Colon (tissue), 2 donors: Measurements from ENCODE around the gene FAM118B.
"Not testable (repeated sequence)": the region's sequence is repeated elsewhere in the genome, so short reads cannot be mapped to it uniquely, and the experiment has no call there.

Experiments
- FAIRE-seq: peaks from 2 replicates; lab custom pipeline; 2012; peaks lifted over from hg19 to GRCh38; lab: Jason Lieb, UNC
- donor health status: control.
- donor health status: control.

Gene FAM118B

GRCh38 chr11:126277322-126277721 is 65.7 kb downstream of the FAM118B start:
- no peak for FAIRE-seq

DNA sequence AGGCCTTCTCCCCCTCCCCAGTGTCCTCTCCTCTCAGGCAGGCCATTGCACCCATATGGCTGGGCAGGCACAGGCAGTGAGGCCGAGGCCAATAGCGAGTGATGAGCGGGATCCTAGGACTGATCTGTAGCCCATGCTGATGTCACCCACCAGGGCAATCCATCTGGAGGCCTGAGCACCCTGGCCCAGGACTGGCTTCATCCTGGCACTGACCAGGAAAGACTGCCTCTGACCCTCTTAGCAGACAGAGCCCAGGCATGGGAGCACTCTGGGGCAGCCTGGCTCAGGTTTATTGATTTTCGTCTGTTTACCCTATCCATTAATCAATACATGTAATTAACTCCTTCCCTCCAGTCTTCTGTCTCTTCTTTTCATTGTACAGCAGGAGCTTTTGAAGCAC is 66.2 kb downstream of the FAM118B start:
- FAIRE-seq = no peak

DNA sequence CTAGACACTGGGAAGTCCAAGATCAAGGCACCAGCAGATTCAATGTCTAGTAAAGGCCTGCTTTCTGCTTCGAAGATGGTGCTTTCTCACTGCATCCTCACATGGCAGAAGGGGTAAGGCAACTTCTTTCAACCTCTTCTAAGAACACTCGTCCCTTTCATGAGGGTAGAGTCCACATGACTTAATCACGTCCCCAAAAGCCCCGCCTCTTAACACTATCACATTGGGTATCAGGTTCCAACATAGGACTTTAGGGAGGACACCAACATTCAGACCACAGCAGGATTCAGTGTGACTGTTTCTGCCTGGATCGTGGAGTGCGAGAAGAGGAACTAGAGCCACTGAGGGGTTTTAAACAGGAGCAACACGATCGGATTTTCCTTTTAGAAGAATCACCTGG is 67.6 kb downstream of the FAM118B start:
- no peak for FAIRE-seq

DNA sequence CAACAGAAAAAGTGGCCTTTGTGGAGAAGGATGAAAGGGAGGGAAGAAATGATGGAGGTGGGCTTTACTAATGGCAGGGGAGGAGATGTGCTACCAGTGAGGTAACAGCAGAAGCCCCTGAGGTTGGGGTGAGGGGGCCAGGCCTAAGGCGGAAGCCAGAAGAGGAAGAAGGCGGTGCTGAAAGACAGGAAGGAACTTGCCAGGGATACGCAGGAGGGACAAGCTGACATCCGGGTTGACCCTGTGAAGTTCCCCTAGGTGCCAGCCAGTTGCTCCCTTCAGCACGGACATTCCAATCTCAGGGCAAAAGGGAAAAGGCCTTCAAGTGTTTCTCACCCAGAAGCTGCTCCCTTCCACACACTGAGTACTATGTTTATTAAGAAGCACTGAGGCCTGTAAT is 69.0 kb downstream of the FAM118B start:
- FAIRE-seq = no peak

DNA sequence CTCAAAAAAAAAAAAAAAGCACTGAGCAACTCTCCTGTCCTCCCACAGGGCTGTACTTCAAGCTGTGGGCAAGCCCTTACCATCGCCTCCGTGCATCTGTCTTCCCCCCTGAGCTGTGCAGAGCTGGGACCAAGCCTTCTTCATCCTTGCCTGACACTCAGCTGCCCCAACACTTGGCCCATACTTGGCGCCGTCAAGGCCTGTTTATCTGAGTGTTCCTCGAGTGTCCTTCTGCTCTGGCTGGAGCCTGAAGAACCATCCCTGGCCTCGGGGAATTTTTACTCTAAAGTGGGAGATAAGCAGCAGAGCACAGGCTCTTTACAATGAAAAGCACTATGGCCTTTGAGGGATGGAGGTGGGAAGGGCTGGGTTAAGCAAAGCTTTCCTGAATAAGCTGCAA is 69.7 kb downstream of the FAM118B start:
- no peak for FAIRE-seq

DNA sequence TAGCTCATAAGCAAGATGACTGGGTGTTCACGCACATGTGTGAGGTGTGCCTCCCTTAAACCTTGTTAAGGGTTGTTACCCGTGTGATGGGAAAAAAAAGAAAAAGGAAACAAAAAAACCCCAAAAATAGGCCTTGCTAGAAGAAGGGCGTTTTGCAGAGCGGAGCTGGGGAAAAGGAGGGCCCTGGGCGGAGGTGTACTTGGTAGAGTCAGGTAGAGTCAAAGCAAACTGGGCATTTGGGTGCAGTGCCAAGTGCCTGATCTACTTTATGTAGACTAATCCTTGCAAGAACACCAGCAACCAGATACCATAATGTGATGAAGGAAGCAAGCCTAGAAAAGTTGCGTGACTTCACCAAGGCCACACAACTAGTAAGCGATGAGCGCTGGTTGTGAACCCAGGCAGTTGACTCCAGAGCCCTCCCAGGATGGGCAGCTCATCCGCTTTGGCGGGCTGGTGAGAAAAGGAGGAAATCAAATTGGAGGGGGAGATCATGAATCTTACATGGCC is 70.1 kb downstream of the FAM118B start:
- no peak for FAIRE-seq

GRCh38 chr11:126282361-126282735 is 70.8 kb downstream of the FAM118B start:
- no peak for FAIRE-seq

DNA sequence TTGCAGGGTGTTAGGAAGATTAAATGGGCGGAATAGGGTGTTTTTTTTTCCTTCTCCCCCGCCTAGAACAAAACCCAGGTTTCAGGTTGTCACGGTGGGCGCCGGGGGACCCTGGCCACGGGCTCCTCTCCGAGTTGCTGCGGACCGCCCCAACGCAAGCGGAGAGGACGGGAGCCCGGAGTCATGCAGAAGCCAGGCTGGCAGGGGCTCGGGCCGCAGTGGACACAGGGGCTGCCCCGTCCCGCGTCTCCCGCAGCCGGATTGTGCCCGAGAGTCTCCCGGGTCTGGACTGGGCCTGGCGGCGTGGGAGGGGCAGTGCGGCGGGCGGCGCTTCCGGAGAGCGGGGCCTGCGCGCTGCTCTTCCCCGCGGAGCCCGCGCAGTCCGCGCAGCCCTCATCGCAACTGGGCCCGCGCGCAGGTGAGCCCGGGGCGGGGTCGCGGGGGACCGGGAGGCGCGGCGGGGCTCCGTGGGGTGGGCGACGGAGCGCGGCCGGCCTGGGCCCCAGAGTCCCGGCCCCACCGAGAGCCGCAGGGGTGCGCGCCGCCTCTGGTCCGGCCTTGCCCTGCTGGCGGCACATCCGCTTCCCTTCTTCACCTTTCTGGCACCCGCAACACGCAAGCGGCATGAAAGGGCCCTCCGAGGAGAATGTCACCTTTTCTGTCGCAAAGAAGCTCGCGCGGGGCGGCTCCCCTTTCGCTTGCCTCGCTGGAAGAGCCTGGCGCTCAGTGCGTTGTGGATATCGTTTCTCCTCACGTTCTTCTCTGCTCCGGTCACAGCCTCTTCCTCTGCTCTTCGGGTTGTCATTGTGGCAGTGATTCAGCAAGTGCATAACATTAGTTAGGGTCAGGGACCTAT is 71.4 kb downstream of the FAM118B start, which contains the start of gene TIRAP:
Gene TIRAP, plus strand, starts transcription at position 358 of the 856 bp plus-strand sequence. CDS start 7,802 bp downstream, outside the sequence.
- no peak for FAIRE-seq

DNA sequence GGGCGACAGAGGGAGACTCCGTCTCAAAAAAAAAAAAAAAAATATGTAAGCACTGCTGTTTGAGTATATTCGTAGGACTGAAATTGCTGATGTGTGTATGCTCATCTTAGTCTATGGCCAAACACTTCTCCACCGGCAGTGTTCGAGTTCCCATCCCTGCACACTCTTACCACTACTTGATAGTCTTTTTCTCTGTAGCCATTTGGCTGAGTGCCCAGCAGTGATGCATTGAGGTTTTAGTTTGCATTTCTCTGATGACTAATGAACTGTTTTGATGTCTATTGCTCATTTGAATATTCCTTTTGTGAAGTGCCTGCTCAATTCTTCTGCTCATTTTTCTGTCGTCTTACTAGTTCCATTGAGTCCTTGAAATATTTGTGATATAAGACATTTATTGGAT is 73.2 kb downstream of the FAM118B start:
- no peak for FAIRE-seq

GRCh38 chr11:126288237-126288636 is 76.7 kb downstream of the FAM118B start:
- no peak for FAIRE-seq

DNA sequence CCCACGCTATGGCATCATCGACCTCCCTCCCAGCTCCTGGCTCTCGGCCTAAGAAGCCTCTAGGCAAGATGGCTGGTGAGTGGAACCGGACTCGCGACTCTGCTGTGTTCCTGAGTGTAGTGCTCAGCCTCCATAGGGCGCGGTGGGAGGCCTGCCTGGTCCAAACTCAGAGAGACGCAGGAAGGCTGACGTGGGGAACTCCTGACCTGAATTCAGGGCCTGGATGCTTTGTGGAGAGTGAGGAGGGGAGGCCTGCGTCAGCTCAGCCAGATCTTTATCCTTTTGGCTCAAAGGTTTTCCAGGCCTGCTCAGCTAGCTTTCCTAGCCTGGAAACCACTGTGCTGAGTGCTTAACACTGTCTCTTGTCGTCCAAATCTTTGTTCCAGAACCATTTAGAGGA is 79.3 kb downstream of the FAM118B start:
- FAIRE-seq = no peak

- no peak for FAIRE-seq
These were observed 82.1 kb downstream of the FAM118B start for GRCh38 chr11:126293726-126294125.

- FAIRE-seq = no peak
These were observed 85.4 kb downstream of the FAM118B start for GRCh38 chr11:126297004-126297403.

- no peak for FAIRE-seq
These were observed 92.3 kb downstream of the FAM118B start, which contains the start of gene DCPS for GRCh38 chr11:126303623-126304456. TSS of gene DCPS (plus strand) at chr11:126304060. CDS start at chr11:126304081, 21 bp downstream.

DNA sequence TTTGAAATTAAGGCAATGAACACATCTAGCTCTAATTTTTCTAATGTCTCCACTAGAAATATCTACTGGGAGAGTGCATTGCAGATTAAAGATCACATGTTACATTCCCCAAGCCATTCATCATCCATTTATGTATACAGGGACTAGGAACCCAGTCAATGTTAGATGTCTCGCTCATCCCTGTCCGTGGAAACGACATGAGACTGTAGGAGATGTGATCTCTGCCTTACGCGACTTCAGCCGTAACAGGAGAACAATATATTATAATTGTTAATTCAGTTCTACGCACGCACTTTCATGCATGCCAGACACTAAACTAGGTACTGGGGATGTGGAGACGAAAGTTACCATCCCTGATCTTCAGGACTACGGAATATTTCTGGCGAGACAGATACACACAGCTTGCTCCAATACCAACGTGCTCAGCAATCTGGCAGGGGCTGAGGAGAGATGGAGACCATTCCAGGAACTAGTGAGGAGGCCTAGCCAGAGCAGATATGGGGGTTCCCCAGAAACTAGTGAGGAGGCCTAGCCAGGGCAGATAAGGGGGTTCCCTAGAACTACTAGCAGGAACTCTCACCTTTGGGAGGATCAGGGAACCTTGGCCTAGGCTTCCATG is 93.0 kb downstream of the FAM118B start:
- no peak for FAIRE-seq

GRCh38 chr11:126305699-126306098 is 94.1 kb downstream of the FAM118B start:
- FAIRE-seq = no peak

GRCh38 chr11:126307706-126308105 is 96.1 kb downstream of the FAM118B start:
- no peak for FAIRE-seq

DNA sequence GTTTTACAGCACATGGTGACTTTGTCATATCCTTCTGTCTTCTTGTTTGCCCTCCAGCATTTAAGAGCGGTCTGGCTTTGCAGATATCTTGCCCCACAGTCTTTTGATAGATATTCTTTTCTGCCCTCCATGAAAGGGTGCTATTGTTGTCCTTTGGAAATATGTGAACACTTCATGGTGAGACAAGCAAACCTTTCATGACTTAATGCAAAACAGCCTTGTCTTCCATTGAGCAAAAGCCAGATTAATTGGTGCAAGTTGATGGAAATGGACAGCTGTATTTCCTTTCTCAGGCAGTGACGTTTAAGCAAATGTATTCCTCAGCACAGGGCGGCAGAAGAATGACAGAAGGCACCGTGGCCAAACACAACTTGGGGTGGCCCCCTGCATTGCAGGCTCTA is 96.7 kb downstream of the FAM118B start:
- FAIRE-seq = no peak

GRCh38 chr11:126308771-126309170 is 97.2 kb downstream of the FAM118B start:
- not testable (repeated sequence) for FAIRE-seq

- no peak for FAIRE-seq
These were observed 98.8 kb downstream of the FAM118B start for GRCh38 chr11:126310200-126310991.

GRCh38 chr11:126310992-126311310 is 99.4 kb downstream of the FAM118B start:
- no peak for FAIRE-seq
